WTC11 (cell line): Measurements from ENCODE around the gene PLPPR4. TPM values are rescaled to one million over a fixed set of nuclear protein-coding genes. Genes with fewer than 3 reads are reported as not detected.

ENCODE experiments used
- ATAC-seq: fragments of 200-7000 bp; cut with Tn5 transposase; 2 replicates; pipeline ENCODE4 v1.10.0; 2021; ENCODE audit warnings: mild to moderate bottlenecking, moderate library complexity
- CTCF ChIA-PET: fragments of 300-600 bp; sonication (Branson Sonifier 250); formaldehyde crosslinking; loops from one replicate; lab custom pipeline; 2021; ENCODE audit warnings: antibody characterized with exemption; lab: Charles Lee
- POLR2A ChIA-PET: fragments of 350-600 bp; sonication (Branson Sonifier 250); formaldehyde crosslinking; loops from one replicate; lab custom pipeline; 2021; ENCODE audit warnings: antibody characterized with exemption; lab: Charles Lee
- DNase-seq: peaks from one replicate; pipeline ENCODE4 v3.0.0; 2021; ENCODE audit warnings: low spot score
- H3K27ac Mint-ChIP-seq: 2 replicates; pipeline ENCODE4 v1.8.0; 2021; ENCODE audit warnings: mixed read lengths
- H3K27me3 Mint-ChIP-seq: 2 replicates; pipeline ENCODE4 v1.8.0; 2021; ENCODE audit warnings: low read depth, mild to moderate bottlenecking, moderate library complexity, mixed read lengths
- H3K36me3 Mint-ChIP-seq: 2 replicates; pipeline ENCODE4 v1.8.0; 2021; ENCODE audit warnings: mixed read lengths
- H3K4me1 Mint-ChIP-seq: 2 replicates; pipeline ENCODE4 v1.8.0; 2022; ENCODE audit warnings: mixed read lengths
- H3K4me3 Mint-ChIP-seq: 2 replicates; pipeline ENCODE4 v1.8.0; 2021; ENCODE audit warnings: mild to moderate bottlenecking, moderate library complexity, mixed read lengths
- H3K9me3 Mint-ChIP-seq: 2 replicates; pipeline ENCODE4 v1.8.0; 2021; ENCODE audit warnings: mixed read lengths
- ARID4B ChIP-seq: sonication (generic); formaldehyde crosslinking; IDR thresholded peaks from 2 replicates; pipeline ENCODE4 v1.8.0; 2023; ENCODE audit warnings: missing genetic modification reagents, mild to moderate bottlenecking, borderline replicate concordance
- ATF1 ChIP-seq: sonication (generic); formaldehyde crosslinking; IDR thresholded peaks from 2 replicates; pipeline ENCODE4 v1.8.1; 2023; ENCODE audit warnings: mild to moderate bottlenecking, moderate library complexity, missing genetic modification reagents
- CREM ChIP-seq: sonication (generic); formaldehyde crosslinking; IDR thresholded peaks from 2 replicates; pipeline ENCODE4 v1.8.1; 2022; ENCODE audit warnings: mild to moderate bottlenecking, missing genetic modification reagents, moderate library complexity
- E2F4 ChIP-seq: sonication (generic); formaldehyde crosslinking; IDR thresholded peaks from 2 replicates; pipeline ENCODE4 v1.8.1; 2022; ENCODE audit warnings: low read depth, mild to moderate bottlenecking, moderate library complexity, missing genetic modification reagents, borderline replicate concordance
- EMX1 ChIP-seq: fragments of 250-450 bp; sonication (Bioruptor Pico); IDR thresholded peaks from 2 replicates; pipeline ENCODE4 v1.8.0; 2021; ENCODE audit warnings: mild to moderate bottlenecking
- FOXK1 ChIP-seq: sonication (generic); formaldehyde crosslinking; IDR thresholded peaks from 2 replicates; pipeline ENCODE4 v1.8.0; 2022; ENCODE audit warnings: mild to moderate bottlenecking, moderate library complexity, missing genetic modification reagents
- FOXP1 ChIP-seq: sonication (generic); formaldehyde crosslinking; IDR thresholded peaks from 2 replicates; pipeline ENCODE4 v1.8.0; 2022; ENCODE audit warnings: missing genetic modification reagents, mild to moderate bottlenecking, moderate library complexity, borderline replicate concordance
- GTF2I ChIP-seq: fragments of 250-450 bp; sonication (Bioruptor Pico); conservative IDR thresholded peaks from 2 replicates; pipeline ENCODE4 v1.4.0; 2021; ENCODE audit warnings: mild to moderate bottlenecking
- HMGA2 ChIP-seq: fragments of 250-450 bp; sonication (Bioruptor Pico); IDR thresholded peaks from 2 replicates; pipeline ENCODE4 v1.4.0; 2021; ENCODE audit warnings: mild to moderate bottlenecking, moderate library complexity
- IRF2 ChIP-seq: sonication (generic); formaldehyde crosslinking; IDR thresholded peaks from 2 replicates; pipeline ENCODE4 v1.8.0; 2022; ENCODE audit warnings: low read depth, missing genetic modification reagents, borderline replicate concordance
- JUN ChIP-seq: sonication (generic); formaldehyde crosslinking; IDR thresholded peaks from 2 replicates; pipeline ENCODE4 v1.8.0; 2023; ENCODE audit warnings: mild to moderate bottlenecking, missing genetic modification reagents
- KAT7 ChIP-seq: sonication (generic); formaldehyde crosslinking; IDR thresholded peaks from 2 replicates; pipeline ENCODE4 v1.8.1; 2023; ENCODE audit warnings: missing genetic modification reagents, mild to moderate bottlenecking, borderline replicate concordance
- MLX ChIP-seq: sonication (generic); formaldehyde crosslinking; IDR thresholded peaks from 2 replicates; pipeline ENCODE4 v1.8.1; 2023; ENCODE audit warnings: mild to moderate bottlenecking, missing genetic modification reagents, moderate library complexity
- NFATC4 ChIP-seq: fragments of 250-450 bp; sonication (Bioruptor Pico); IDR thresholded peaks from 2 replicates; pipeline ENCODE4 v1.9.0; 2021; ENCODE audit warnings: mild to moderate bottlenecking
- NFE2L1 ChIP-seq: sonication (generic); formaldehyde crosslinking; IDR thresholded peaks from 2 replicates; pipeline ENCODE4 v1.8.1; 2023; ENCODE audit warnings: missing genetic modification reagents
- OVOL2 ChIP-seq: fragments of 250-450 bp; sonication (Bioruptor Pico); IDR thresholded peaks from 2 replicates; pipeline ENCODE4 v1.9.0; 2021; ENCODE audit warnings: mild to moderate bottlenecking, borderline replicate concordance
- PREB ChIP-seq: sonication (generic); formaldehyde crosslinking; IDR thresholded peaks from 2 replicates; pipeline ENCODE4 v1.8.1; 2022; ENCODE audit warnings: mild to moderate bottlenecking, missing genetic modification reagents, moderate library complexity, borderline replicate concordance
- RORB ChIP-seq: fragments of 250-450 bp; sonication (Bioruptor Pico); IDR thresholded peaks from 2 replicates; pipeline ENCODE4 v1.9.0; 2021; ENCODE audit warnings: mild to moderate bottlenecking
- SOX15 ChIP-seq: fragments of 250-450 bp; sonication (Bioruptor Pico); IDR thresholded peaks from 2 replicates; pipeline ENCODE4 v1.9.0; 2021; ENCODE audit warnings: mild to moderate bottlenecking
- USF1 ChIP-seq: sonication (generic); formaldehyde crosslinking; IDR thresholded peaks from 2 replicates; pipeline ENCODE4 v1.8.0; 2022; ENCODE audit warnings: mild to moderate bottlenecking, missing genetic modification reagents
- ZBTB21 ChIP-seq: sonication (generic); formaldehyde crosslinking; IDR thresholded peaks from 2 replicates; pipeline ENCODE4 v1.8.1; 2023; ENCODE audit warnings: mild to moderate bottlenecking, missing genetic modification reagents, borderline replicate concordance
- ZNF121 ChIP-seq: sonication (generic); formaldehyde crosslinking; IDR thresholded peaks from 2 replicates; pipeline ENCODE4 v1.8.0; 2023; ENCODE audit warnings: missing genetic modification reagents
- ZNF416 ChIP-seq: fragments of 250-450 bp; sonication (Bioruptor Pico); IDR thresholded peaks from 2 replicates; pipeline ENCODE4 v1.9.0; 2021; ENCODE audit warnings: mild to moderate bottlenecking, inconsistent platforms
- ZNF671 ChIP-seq: fragments of 250-450 bp; sonication (Bioruptor Pico); IDR thresholded peaks from 2 replicates; pipeline ENCODE4 v1.8.0; 2021; ENCODE audit warnings: mild to moderate bottlenecking
- total RNA-seq: library from RNA; stranded (reverse); gene quantifications from 3 replicates; pipeline ENCODE4 v1.2.3, GENCODE V29; 2021

Gene PLPPR4
- total RNA-seq, 1 experiment from 2014 or later, result 1.3 TPM

- ChIA-PET CTCF (interaction anchor here (0.6 to 0.7 kb wide), 2 partner anchors 29 to 253 kb away, joined by 3 to 4 read pairs; no protein-coding TSS in a partner anchor), POLR2A (no interaction called here)
- no peak for DNase-seq
- no peak overlapping the region for H3K4me3 Mint-ChIP-seq
- TF ChIP-seq FOXK1, result no peak
- no peak for TF ChIP-seq JUN (CRISPR knock-in tag)
- TF ChIP-seq E2F4 (CRISPR knock-in tag), result no peak
- no peak for TF ChIP-seq USF1 (CRISPR knock-in tag)
- TF ChIP-seq GTF2I (CRISPR knock-in tag), result no peak
- TF ChIP-seq EMX1, result no peak
- TF ChIP-seq RORB (CRISPR knock-in tag), result no peak
- TF ChIP-seq NFE2L1 (CRISPR knock-in tag), result no peak
- TF ChIP-seq FOXP1 (CRISPR knock-in tag), result no peak
- TF ChIP-seq IRF2 (CRISPR knock-in tag), result no peak
- no peak for TF ChIP-seq MLX (CRISPR knock-in tag)
- no peak for TF ChIP-seq ZBTB21 (CRISPR knock-in tag)
- TF ChIP-seq SOX15 (CRISPR knock-in tag), result no peak
- no peak for TF ChIP-seq HMGA2 (CRISPR knock-in tag)
- peaks cover 3% of the 10 kb centered on the region; the same call in 1 of the 2 replicates for H3K27me3 Mint-ChIP-seq
- H3K4me1 Mint-ChIP-seq, result no peaks in the 10 kb centered on the region
- no peak for ATAC-seq
- no peaks in the 10 kb centered on the region for H3K36me3 Mint-ChIP-seq
- H3K27ac Mint-ChIP-seq, result no peak overlapping the region
- no peaks in the 10 kb centered on the region for H3K9me3 Mint-ChIP-seq
Observed at GRCh38 chr1:99227056-99227897, 37.0 kb upstream of the PLPPR4 start.

GRCh38 chr1:99228153-99228552 lies 36.1 kb upstream of the PLPPR4 start:
- no peak overlapping the region for H3K27ac Mint-ChIP-seq
- no peaks in the 10 kb centered on the region for H3K9me3 Mint-ChIP-seq
- H3K36me3 Mint-ChIP-seq, result no peaks in the 10 kb centered on the region
- no peaks in the 10 kb centered on the region for H3K4me1 Mint-ChIP-seq
- ChIA-PET CTCF (no interaction called here), POLR2A (interaction anchor here (0.5 kb wide), 1 partner anchor 624 kb away, joined by 4 read pairs; no protein-coding TSS in a partner anchor)
- ATAC-seq (no peak), DNase-seq (no peak)
- H3K4me3 Mint-ChIP-seq, result no peak overlapping the region
- H3K27me3 Mint-ChIP-seq, result peaks cover 3% of the 10 kb centered on the region; the same call in 1 of the 2 replicates
- no peak for TF ChIP-seq FOXP1 (CRISPR knock-in tag)
- TF ChIP-seq ARID4B (CRISPR knock-in tag), result no peak
- TF ChIP-seq ZBTB21 (CRISPR knock-in tag), result no peak
- no peak for TF ChIP-seq KAT7 (CRISPR knock-in tag)
- no peak for TF ChIP-seq PREB (CRISPR knock-in tag)
- no peak for TF ChIP-seq ATF1 (CRISPR knock-in tag)
- no peak for TF ChIP-seq ZNF416 (CRISPR knock-in tag)
- no peak for TF ChIP-seq ZNF671 (CRISPR knock-in tag)
- no peak for TF ChIP-seq ZNF121 (CRISPR knock-in tag)
- TF ChIP-seq OVOL2, result no peak
- no peak for TF ChIP-seq SOX15 (CRISPR knock-in tag)
- TF ChIP-seq MLX (CRISPR knock-in tag), result no peak
- TF ChIP-seq NFATC4 (CRISPR knock-in tag), result no peak
- TF ChIP-seq CREM (CRISPR knock-in tag), result no peak
